GM18873 (cell line): ENCODE data around the gene SH3BGRL.
"Not testable (repeated sequence)": the region's sequence is repeated elsewhere in the genome, so short reads cannot be mapped to it uniquely, and the experiment has no call there.

Source experiments
- ATAC-seq: cut with Tn5 transposase; IDR thresholded peaks from one replicate; pipeline ENCODE4 v1.9.1; 2021; ENCODE audit warnings: mild to moderate bottlenecking, moderate library complexity, moderate number of reproducible peaks; ENCODE audit not compliant: unreplicated experiment, low FRiP score

SH3BGRL gene

GRCh38 chrX:81259020-81259713, 57.3 kb downstream of the SH3BGRL start:
- no peak for ATAC-seq

GRCh38 chrX:81259714-81260395, 58.0 kb downstream of the SH3BGRL start:
- no peak for ATAC-seq

GRCh38 chrX:81261576-81261975, 59.7 kb downstream of the SH3BGRL start:
- ATAC-seq, result no peak

DNA sequence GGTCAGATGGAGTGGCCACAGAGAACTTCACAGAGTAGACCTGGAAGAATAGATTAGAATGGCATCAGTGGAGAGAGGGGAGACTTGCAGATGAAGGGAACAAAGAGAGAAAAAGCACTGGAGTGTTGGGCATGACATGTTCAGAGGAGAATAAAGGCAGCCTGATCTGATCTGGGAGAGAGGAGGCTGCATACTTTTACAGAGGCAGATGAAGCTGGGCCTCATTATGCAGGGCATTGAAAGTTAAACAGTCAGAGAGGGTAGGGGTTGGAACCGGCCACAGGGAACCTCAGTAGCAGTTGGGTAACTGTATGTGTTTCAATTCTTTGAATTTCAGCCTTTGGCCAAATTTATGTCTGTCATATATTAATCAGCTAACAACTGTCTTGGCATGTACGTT, 61.2 kb downstream of the SH3BGRL start:
- ATAC-seq, result no peak

DNA sequence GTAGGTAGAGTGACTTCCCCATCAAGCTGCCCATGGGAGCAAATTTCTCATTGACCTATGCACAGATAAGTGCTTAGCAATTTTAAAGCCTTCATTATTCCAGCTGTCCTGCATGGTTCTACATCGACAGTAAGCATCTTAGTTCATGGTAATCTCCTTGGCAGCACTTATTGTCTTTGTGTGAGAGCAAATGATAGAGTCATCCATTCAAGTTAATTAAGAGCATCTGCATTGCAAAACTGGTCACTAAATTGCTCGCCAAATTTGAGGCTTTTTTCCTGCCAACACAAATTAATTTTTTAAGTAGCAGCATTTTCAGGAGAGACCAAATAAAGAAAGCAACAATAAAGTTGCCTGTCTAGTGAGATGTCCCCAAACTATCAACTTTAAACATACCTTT, 76.7 kb downstream of the SH3BGRL start:
- ATAC-seq, result no peak

- no peak for ATAC-seq
These were observed 78.2 kb downstream of the SH3BGRL start for GRCh38 chrX:81280148-81280547.

- no peak for ATAC-seq
These were observed 84.2 kb downstream of the SH3BGRL start for GRCh38 chrX:81286075-81286474.

GRCh38 chrX:81286608-81287007, 84.7 kb downstream of the SH3BGRL start:
- ATAC-seq, result no peak

DNA sequence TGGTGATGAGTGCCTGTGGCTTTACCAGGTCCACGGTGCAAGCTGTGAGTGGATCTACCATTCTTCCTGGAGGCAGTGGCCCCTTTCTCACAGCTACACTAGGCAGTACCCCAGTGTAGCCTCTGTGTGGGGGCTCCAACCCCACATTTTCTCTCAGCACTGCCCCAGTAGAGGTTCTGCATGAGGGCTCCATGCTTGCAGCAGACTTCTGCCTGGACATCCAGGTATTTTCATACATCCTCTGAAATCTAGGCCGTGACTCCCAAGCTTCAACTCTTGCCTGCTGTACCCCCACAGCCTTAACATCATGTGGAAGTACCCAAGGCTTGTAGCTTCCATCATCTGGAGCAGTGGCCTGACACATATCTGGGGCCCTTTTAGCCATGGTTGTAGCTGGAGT, 90.1 kb downstream of the SH3BGRL start:
- no peak for ATAC-seq

GRCh38 chrX:81294101-81294500, 92.2 kb downstream of the SH3BGRL start:
- no peak for ATAC-seq

DNA sequence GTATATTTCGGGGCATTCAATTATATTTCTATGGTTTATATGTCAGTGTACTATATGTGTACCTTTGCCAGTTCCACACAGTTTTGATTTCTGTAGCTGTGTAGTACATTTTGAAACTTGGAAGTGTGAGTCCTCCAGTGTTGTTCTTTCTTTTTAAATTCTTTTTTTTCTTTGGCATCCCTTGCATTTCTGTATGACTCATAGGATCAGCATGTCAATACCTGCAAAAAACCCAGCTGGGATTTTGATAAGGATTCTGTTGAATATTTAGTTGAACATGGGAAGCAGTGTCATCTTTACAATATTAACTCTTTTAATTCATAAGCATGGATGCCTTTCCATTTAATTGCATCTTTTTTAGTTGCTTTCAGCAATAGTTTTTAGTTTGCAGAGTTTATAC, 100.0 kb downstream of the SH3BGRL start:
- no peak for ATAC-seq

- no peak for ATAC-seq
These were observed 102.7 kb downstream of the SH3BGRL start for GRCh38 chrX:81304563-81304962.

DNA sequence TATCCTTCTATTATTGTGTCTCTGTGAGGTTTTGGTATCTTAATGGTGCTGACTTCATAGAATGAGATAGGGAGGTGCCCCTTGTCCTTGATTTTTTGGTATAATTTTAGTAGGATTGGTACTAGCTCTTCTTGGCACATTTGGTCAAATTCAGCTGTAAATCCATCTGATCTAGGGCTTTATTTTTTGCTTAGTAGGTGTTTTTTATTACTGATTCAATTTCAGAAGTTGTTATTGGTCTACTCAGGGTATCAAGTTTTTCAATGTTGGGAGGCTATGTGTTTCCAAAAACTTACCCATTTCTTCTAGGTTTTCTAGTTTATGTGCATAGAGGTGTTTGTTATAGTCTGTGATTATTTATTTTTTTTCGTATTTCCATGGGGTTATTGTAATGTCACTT, 103.3 kb downstream of the SH3BGRL start:
- ATAC-seq, result no peak

DNA sequence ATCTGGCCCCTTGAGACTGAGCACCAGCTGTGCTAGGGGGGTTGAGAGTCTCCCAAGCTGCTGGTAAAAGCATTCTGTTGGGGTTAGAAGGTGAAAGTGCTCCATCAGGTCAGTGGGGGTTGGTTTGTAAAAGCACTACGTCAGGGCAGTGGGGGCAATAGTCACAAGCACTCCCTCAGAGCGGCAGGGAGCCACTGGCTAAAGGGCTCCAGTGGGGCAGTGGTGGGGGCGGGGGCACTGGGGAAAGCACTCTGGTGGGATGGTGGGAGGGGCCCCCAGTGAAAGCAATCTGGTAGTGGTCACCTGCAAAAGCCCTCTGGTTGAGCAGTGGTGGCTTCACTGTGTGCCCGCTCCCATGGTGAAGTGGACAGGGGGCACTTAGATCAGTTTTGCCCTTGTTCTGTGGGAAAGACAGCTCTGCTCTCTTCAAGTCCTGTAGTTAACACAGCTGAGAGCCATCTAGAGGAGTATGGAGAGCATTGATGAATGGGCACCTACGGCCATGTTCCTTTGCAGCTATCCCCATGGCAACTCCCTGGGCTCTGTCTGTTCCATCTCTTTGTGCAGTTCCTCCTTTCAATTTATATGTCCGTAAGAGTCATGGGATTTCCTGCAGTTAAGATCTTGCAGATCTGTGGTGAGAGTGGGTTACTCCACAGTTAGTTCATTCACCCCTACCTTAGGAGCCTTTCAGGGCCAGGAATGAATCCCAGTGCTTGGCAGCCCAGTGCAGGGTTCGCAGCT, 106.4 kb downstream of the SH3BGRL start:
- ATAC-seq, result no peak

DNA sequence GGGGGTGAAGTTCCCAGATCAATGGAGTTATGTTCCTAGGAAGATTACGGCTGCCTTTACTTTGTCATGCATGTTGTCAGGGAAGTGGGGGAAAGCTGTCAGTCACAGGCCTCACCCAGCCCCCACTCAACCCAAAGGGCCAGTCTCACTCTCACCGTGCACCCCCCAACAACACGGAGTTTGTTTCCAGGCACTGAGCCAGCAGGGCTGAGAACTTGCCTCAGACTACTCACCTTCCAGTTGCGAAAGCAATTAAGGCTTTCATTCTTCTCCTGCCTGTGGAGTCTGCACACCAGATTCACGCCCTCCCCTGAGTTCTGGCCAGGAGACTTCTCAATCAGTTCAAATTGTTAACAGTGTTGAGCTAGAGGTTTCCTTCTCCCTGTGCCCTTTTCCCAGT, 114.3 kb downstream of the SH3BGRL start:
- no peak for ATAC-seq

DNA sequence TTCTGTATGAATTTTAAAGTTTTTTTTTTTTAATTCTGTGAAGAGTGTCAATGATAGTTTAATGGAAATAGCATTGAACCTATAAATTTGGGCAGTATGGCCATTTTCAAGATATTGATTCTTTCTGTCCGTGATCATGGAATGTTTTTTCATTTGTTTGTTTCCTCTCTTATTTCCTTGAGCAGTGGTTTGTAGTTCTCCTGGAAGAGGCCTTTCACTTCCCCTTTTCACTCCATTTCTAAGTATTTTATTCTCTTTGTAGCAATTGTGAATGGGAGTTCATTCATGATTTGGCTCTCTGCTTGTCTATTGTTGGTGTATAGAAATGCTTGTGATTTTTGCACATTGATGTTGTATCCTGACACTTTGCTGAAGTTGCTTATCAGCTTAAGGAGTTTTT, 129.8 kb downstream of the SH3BGRL start:
- ATAC-seq, result not testable (repeated sequence)

- no peak for ATAC-seq
These were observed 134.7 kb downstream of the SH3BGRL start for GRCh38 chrX:81336455-81337152.

- ATAC-seq, result no peak
These were observed 135.9 kb downstream of the SH3BGRL start for GRCh38 chrX:81337805-81338204.

GRCh38 chrX:81338924-81339323, 137.0 kb downstream of the SH3BGRL start:
- ATAC-seq, result no peak

GRCh38 chrX:81345296-81345695, 143.4 kb downstream of the SH3BGRL start:
- not testable (repeated sequence) for ATAC-seq
